Activated naive CD4-positive, alpha-beta T cell treated with anti-CD3 and anti-CD28 coated beads, Interleukin-2, amount 10 ng/mL, durations not matched to agents 7 days and 5 days (primary cell): ENCODE measurements around the gene CTBP2.

Experiments used
- CTCF ChIA-PET: fragments of 350-600 bp; sonication (Branson Sonifier 250); formaldehyde crosslinking; loops from one replicate; lab custom pipeline; 2021; ENCODE audit warnings: antibody characterized with exemption; lab: Charles Lee
- DNase-seq: peaks from one replicate; pipeline ENCODE4 v3.0.0-alpha.2; 2020
- H3K27ac Mint-ChIP-seq: one replicate; pipeline ENCODE4 v1.8.0; 2021; ENCODE audit warnings: mild to moderate bottlenecking, moderate library complexity, mixed read lengths
- H3K27me3 Mint-ChIP-seq: one replicate; pipeline ENCODE4 v1.8.0; 2021; ENCODE audit warnings: mild to moderate bottlenecking, mixed read lengths
- H3K36me3 Mint-ChIP-seq: one replicate; pipeline ENCODE4 v1.8.0; 2021; ENCODE audit warnings: mixed read lengths
- H3K4me1 Mint-ChIP-seq: one replicate; pipeline ENCODE4 v1.8.0; 2021; ENCODE audit warnings: mixed read lengths
- H3K4me3 Mint-ChIP-seq: one replicate; pipeline ENCODE4 v1.8.0; 2021; ENCODE audit warnings: mild to moderate bottlenecking, moderate library complexity, mixed read lengths
- H3K9me3 Mint-ChIP-seq: one replicate; pipeline ENCODE4 v1.8.0; 2021; ENCODE audit warnings: mixed read lengths

CTBP2 gene

DNA sequence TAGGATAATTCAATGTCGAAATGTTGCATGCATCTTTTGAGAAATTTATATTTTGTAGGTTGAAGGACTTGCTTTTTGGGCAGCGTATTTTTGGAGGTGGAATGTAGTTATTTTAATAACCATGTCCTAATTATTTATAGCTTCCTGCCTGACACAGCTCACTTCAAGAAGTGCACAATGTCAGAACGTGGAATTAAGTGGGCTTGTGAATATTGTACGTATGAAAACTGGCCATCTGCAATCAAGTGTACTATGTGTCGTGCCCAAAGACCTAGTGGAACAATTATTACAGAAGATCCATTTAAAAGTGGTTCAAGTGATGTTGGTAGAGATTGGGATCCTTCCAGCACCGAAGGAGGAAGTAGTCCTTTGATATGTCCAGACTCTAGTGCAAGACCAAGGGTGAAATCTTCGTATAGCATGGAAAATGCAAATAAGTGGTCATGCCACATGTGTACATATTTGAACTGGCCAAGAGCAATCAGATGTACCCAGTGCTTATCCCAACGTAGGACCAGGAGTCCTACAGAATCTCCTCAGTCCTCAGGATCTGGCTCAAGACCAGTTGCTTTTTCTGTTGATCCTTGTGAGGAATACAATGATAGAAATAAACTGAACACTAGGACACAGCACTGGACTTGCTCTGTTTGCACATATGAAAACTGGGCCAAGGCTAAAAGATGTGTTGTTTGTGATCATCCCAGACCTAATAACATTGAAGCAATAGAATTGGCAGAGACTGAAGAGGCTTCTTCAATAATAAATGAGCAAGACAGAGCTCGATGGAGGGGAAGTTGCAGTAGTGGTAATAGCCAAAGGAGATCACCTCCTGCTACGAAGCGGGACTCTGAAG, 217.8 kb downstream of the CTBP2 start:
- Mint-ChIP-seq H3K4me1 (peaks cover 5% of the 10 kb centered on the region), H3K27ac (no peak overlapping the region), H3K27me3 (no peaks in the 10 kb centered on the region), H3K4me3 (no peak overlapping the region), H3K36me3 (peaks cover 9% of the 10 kb centered on the region), H3K9me3 (no peaks in the 10 kb centered on the region)
- CTCF ChIA-PET, result interaction anchor here (1.2 kb wide), 1 partner anchor 42 kb away, joined by 5 read pairs; no protein-coding TSS in a partner anchor
- no peak for DNase-seq

DNA sequence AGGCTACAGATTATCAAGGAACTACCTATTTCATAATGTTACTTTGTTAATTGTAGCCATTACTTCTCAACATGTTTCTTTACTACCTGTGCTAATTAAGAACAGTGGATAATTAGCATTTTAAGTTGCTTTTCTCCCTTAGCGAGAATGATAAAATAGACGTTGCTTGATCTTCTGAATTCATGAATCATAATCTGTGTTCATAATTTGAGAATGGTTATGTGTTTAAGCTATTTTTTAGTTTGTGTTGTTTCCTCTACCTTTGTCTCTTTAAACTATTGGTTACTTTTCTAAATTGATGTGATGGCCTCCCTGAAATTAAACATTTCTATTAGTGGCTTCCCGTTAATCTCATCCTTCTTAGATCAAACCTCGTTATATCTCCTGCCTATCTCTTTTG, 218.5 kb downstream of the CTBP2 start, which contains the start of gene ZRANB1:
ZRANB1 (plus strand) TSS at position 301 of the 400 bp plus-strand sequence. CDS start 371 bp downstream, outside the sequence.
- Mint-ChIP-seq H3K27me3 (no peaks in the 10 kb centered on the region), H3K4me3 (no peak within 1 kb of the TSS), H3K36me3 (peaks cover 9% of the 10 kb centered on the region), H3K27ac (no peak within 1 kb of the TSS), H3K9me3 (no peaks in the 10 kb centered on the region), H3K4me1 (peaks cover 5% of the 10 kb centered on the region)
- CTCF ChIA-PET, result no interaction called here
- DNase-seq, result no peak

DNA sequence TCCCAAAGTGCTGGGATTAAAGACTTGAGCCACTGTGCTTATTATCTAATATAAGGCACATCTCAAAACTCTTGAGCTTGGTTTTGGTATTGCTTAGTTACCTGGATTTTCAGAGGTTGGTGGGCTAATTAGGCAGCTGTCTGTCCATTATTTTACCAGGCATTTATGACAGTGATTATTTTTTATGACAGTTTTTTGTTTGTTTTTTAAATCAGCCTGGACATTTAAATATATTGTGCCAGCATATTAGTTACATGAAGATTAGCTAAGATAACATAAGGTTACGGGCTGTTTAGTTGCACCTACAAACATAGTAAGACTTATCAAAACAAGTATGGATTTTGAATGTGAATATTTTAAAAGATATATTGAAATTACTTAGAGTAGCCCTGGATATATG, 221.1 kb downstream of the CTBP2 start:
- H3K27me3 Mint-ChIP-seq, result no peaks in the 10 kb centered on the region
- peaks cover 13% of the 10 kb centered on the region for H3K4me1 Mint-ChIP-seq
- no peak for DNase-seq
- peaks cover 6% of the 10 kb centered on the region for H3K36me3 Mint-ChIP-seq
- no peak overlapping the region for H3K4me3 Mint-ChIP-seq
- CTCF ChIA-PET, result no interaction called here
- no peak overlapping the region for H3K27ac Mint-ChIP-seq
- no peaks in the 10 kb centered on the region for H3K9me3 Mint-ChIP-seq

DNA sequence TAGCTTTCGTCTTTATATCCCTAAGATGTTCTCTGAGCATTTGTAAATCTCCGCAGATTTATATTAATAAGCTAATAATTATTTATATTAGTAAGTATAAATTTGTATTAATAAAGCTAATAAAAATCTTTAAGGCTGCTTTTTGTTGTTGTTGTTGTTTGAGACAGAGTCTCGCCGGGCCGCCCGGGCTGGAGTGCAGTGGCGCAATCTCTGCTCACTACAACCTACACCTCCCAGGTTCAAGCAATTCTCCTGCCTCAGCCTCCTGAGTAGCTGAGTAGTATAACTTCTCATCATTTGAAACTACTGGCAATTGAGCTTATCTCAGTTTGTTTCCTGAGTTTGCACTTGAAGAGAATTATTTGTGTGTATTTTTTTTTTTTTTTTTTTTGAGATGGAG, 223.6 kb downstream of the CTBP2 start:
- H3K4me3 Mint-ChIP-seq, result no peak overlapping the region
- peaks cover 6% of the 10 kb centered on the region for H3K36me3 Mint-ChIP-seq
- CTCF ChIA-PET, result interaction anchor here (0.7 kb wide), 1 partner anchor 217 kb away, joined by 3 read pairs; no protein-coding TSS in a partner anchor
- H3K4me1 Mint-ChIP-seq, result peaks cover 10% of the 10 kb centered on the region
- no peak for DNase-seq
- peaks cover 2% of the 10 kb centered on the region for H3K9me3 Mint-ChIP-seq
- no peaks in the 10 kb centered on the region for H3K27me3 Mint-ChIP-seq
- no peak overlapping the region for H3K27ac Mint-ChIP-seq

DNA sequence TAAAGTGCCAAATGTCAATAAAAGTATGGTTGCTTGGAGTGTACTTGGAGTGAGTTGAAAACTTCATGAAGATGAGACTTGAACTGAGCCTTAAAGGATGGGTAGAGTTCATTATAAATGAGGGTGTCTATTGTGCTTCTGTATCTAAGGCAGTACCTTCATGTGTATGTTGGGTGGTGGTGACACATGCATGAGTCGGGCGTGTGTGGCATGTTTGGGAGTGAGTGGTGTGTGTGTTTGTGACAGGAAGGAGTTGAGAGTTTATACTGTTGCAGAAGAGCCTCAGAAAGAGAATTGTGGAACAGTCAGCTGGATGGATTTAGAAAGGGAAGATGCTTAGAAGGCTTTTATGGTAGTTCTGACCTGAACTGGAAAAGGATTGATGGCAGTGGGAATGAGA, 224.4 kb downstream of the CTBP2 start:
- Mint-ChIP-seq H3K4me1 (peaks cover 10% of the 10 kb centered on the region), H3K27ac (no peak overlapping the region)
- CTCF ChIA-PET, result no interaction called here

More for the DNA sequence above, 224.4 kb downstream of the CTBP2 start:
- Mint-ChIP-seq H3K27me3 (no peaks in the 10 kb centered on the region), H3K4me3 (no peak overlapping the region), H3K36me3 (peaks cover 9% of the 10 kb centered on the region), H3K9me3 (peaks cover 4% of the 10 kb centered on the region)
- no peak for DNase-seq
